GM21737 (cell line): ENCODE results near the gene PCCA.
"Not testable (repeated sequence)": the region's sequence is repeated elsewhere in the genome, so short reads cannot be mapped to it uniquely, and the experiment has no call there.

ENCODE experiments used
- ATAC-seq: cut with Tn5 transposase; IDR thresholded peaks from one replicate; pipeline ENCODE4 v1.9.1; 2021; ENCODE audit warnings: mild to moderate bottlenecking, moderate library complexity; ENCODE audit not compliant: unreplicated experiment

Gene PCCA

DNA sequence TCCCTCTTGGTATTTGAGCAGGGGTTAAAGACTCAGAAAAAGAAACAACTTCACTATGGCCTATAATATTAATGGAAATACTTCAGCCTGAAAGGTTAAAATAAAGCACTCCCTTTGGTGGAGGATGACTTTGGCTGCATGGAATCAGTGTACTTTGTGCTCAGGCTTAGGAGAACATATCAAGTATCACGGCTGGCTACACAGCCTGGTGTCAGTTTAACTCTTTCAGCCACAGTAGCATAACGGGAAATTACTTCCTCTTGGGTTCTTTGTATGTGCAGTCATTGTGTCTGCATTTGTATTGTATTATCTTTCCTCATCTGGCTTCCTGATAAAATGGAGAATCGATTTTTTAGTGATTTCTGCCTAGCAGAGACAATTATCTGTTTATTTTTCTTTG, 260.7 kb downstream of the PCCA start:
- ATAC-seq, result no peak

DNA sequence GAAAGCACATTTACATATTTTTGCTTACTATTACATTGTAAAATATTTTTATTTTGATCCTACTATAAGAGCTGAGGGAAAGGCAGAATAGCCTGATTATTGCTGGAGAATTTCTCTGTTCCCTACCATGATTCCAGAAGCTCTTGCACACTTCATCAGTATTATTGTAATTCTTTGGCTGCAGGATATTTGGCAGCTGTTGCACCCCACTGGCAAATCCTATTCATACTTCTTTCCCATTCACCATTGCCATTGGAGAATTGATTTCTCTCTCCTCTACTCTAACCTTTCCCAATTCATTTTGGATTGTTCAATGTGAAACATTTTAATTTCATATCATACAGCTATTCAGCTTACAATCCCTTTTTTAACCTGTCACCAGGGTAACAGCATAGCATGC, 261.7 kb downstream of the PCCA start:
- ATAC-seq, result no peak

DNA sequence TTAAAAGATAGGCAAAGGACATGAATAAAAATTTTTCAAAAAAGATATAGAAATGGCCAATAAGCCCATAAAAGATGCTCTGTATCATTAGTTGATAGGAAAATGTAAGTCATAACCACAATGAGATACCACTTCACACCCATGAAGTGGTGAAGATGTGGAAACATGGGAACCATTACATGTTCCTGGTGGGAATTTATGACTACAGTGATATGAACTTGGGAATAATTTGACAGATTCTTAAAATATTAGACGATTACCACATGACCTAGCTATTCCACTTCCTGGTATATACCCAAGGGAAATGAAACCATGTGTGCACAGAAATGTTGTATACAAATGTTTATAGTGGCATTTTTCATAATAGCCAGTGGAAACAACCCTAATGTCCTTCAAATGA, 267.5 kb downstream of the PCCA start:
- ATAC-seq, result no peak

DNA sequence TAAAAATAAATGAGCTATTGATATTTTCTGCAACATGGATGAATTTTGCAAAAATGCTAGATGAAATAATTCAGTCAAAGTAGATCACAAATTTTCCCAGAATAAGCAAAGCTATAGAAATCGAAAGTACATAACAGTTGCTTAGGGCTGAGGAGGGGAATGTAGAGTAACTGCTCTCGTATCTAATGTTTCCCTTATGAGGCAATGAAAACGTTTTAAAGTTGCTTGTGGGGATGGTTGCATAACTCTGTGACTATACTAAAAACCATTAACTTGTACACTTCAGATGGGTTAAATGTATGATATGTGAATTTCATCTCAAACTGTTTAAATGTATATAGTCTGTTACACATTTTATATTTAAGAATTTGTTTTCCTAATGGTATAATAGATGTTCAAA, 268.0 kb downstream of the PCCA start:
- ATAC-seq, result no peak

DNA sequence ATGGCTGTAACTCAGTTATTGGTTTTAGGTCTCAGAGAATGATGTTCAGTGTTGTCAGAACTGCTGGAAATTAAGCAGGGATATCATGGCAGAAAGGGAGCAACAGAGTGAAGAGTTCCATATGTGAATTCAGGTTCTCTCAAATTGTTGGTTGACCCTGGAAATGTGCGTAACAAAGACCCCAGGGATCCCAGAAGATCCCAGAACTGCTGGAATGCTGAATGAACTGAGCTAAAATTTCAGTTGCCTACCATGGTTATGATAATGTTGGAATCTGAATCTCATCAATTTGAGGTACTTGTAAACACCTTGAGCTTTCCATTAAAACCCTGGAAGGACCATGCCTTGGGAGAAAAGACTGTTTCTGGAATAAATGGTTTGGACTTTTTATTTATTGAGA, 268.9 kb downstream of the PCCA start:
- ATAC-seq, result no peak

DNA sequence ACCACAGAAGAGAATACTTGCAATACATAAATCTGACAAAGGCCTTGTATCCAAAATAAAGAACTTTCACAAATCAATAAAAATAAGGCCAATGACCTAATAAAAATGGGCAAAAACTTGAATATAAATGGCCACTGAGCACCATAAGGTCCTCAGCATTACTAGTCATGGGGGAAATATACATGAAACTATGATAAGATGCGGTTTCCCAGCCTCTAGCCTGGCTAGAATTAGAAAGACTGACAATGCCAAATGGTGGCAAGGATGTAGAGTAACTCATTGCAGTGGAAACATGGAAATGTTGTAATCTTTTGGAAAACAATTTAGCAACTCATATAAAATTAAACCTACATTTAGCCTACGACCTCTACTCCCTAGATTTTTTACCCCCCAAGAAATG, 272.6 kb downstream of the PCCA start:
- ATAC-seq, result no peak

DNA sequence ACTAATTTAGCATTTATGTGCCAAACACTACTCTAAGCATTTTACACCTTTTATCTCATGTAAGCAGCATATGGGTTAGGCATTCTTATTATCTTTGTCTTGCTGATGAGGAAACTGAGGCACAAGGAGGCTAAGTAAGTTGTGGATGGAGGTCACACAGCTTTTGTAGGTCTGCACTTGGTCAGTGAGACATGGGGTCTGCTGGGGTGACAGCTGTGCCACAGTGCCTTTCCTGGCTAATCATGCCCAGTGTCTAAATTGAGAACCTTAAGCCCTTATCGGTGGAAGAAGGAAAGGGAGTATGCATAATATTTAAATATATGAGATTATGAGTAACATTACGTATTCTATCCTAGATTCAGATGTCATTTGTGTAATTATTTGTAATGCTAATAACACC, 273.5 kb downstream of the PCCA start:
- ATAC-seq, result no peak

DNA sequence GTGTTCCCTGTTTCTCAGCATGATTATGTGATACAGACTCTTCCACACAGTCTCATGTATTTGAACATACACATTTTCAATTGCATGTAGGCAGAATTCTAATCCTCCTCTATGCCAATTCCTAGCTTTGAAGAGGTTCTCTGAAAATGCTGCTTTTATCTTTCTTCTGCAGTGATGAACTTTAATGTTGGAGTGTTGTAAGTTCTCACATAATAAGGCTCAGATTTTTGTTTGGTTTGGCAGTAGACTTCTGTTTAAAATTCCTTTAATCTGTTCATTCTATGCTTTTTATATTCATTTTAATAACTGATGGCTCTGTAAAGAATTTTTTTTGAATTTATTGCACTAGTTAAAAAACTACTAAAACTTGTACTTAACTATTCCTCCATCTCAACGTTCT, 273.9 kb downstream of the PCCA start:
- no peak for ATAC-seq

DNA sequence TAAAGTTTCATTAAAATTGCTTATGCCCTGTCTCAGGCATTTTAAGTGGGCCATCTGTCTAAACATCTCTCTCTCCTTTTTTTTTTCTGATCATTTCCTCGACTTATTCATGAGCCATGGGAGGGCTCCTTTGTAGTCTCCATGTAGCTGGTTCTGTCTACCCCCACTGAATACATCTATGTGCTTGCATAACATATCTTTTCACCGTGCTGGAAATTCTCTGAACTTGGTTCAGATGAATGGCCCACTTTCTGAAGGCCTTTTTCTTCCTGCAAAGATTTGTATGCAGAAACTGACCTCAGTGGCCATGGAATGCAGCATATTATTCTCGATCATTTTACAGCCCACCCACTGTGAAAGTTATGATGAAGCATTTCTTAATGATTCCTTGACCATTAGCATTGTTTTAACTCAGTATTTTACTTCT, 274.4 kb downstream of the PCCA start:
- ATAC-seq, result no peak

DNA sequence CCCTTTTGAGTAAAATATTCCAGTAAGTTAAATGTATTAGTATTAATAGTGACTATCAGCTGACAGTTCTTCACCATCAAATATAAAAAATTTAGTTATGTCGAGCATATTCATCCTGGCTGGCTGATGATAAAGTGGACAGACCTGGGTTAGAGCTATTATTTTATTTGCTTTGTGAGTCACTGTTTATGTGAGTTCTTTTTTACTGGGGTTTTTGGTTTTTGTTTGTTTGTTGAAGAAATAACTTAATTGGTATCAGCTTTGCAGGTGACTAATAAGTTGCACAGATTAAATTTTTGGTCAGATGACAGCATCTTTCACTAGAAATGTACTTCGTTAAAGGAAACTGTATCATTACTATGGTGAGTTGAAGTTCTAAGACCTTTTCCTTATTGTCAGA, 275.0 kb downstream of the PCCA start:
- no peak for ATAC-seq

DNA sequence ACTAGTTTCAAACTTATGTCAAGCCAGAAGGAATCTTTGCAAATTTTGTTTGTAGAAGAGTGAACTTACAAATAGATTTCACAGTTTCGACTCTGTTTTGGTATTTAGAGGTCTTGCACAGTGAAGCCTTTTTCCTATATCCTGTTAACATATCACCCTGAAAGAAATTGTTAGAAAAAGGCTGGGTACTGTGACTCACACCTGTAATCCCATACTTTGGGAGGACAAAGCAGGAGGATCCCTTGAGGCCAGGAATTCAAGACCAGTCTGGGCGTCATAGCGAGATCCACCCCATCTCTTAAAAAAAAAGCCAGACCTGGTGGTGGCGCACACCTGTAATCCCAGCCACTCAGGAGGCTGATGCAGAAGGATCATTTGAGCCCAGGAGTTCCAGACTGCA, 275.7 kb downstream of the PCCA start:
- no peak for ATAC-seq

DNA sequence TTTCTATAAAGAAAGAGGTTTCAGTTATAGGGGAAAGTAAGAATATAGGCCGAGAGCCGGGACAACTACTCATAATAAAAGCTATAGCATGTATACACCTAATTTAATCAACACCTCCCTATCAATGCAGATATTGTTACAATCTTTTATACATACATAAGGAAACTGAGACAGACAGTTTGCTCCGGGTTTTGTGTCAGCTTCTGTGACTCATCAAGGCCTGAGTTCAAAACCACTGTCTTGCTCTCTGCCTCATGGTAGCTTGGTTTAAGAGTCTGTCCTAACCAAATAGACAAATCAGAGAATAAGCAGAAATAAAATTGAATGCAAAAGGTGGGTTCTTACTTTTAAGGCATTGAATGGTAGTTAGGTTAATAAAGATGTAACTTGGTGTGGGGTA, 276.8 kb downstream of the PCCA start:
- no peak for ATAC-seq

DNA sequence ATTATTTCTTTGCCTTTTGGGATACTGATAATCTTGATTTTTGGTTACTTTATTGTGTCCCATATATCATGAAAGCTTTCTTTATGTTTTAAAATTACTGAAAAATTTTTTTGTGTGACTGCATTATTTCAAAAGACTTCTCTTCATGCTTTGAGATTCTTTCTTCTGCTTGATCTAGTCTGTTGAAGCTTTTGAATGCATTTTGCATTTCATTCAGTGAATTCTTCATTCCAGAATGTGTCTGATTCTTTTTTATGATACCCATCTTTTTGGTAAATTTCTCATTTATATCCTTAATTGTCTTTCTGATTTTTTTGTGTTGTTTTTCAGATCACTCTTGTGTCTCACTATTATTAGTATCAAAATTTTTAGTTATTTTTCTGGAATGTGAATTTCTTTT, 289.6 kb downstream of the PCCA start:
- no peak for ATAC-seq

DNA sequence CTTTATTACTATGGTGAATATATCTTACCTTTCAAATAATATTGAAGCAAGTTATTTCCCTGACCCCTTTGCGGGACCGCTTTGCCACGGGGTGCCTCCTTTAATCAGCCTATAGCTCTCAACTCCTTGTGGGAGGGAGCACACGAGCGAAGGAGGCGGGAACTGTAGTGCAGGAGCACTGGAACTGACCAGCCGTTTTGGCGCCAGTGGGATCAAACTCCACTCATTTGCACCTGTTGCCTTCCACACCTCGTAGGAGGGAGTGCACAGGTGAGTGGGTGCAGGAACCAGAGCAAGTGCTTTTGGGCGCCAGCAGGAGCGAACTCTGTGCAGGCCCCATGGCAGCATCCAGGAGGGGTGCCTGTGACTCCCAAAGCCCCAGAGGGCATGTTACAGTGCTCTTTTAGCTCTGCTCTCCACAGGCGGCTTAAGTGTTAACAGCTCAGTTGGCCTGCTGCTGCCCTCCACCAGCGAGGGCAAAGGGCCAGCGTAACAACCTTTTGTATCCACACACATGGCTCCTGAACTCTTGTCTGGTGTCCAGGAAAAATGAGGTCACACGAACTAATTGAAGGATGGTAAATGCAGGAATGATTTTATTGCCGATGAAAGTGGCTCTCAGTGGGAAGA, 292.8 kb downstream of the PCCA start:
- no peak for ATAC-seq

DNA sequence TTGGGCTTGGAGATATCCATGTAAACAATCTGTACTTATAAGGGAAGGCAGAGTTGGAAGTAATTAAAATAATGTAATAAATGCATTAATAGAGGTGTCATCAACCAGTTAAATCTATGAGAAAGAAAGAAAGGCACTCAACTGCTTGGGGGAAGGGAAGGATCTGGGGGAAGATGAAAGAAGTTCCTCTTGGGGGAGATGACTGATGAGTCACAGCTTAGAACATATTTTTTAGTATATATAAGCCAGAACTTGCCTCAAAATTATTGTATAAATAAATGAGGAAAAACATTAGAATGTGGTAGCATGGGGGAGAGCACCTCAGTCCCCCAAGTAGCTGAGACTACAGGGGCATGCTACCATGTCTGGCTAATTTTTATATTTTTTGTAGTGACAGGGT, 293.9 kb downstream of the PCCA start:
- no peak for ATAC-seq

DNA sequence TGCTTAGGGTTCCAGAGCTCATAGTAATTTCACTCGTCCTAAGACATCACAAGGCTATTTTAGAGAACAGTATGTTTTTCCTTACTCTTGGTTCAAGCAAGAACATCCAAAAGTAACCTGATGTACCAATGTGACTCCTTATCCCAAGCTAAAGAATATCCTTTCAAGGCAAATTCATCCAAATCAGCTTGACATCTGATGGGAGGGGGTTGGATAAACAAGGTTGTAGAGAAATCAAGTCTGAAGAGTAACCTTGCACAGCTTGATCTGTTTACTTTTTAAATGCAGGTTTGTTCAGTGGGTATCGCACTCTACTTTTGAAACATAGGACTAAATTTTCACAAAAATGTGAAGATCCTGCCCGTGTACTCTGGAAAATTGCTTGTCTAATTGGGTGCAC, 298.5 kb downstream of the PCCA start:
- ATAC-seq, result no peak

DNA sequence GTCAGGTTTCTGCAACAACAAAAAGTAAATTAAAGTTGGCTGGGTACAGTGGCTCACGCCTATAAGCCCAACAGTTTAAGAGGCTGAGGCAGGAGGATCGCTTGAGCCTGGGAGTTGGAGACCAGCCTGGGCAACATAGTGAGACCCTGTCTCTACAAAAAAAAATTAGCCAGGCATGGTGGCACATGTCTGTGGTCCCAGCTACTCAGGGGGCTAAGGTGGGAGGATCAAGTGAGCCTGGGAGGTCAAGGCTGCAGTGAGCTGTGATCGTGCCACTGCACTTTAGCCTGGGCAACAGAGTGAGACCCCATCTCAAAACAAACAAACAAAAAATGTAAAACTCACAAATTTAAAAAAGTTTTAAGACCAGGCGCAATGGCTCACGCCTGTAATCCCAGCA, 299.3 kb downstream of the PCCA start:
- not testable (repeated sequence) for ATAC-seq

DNA sequence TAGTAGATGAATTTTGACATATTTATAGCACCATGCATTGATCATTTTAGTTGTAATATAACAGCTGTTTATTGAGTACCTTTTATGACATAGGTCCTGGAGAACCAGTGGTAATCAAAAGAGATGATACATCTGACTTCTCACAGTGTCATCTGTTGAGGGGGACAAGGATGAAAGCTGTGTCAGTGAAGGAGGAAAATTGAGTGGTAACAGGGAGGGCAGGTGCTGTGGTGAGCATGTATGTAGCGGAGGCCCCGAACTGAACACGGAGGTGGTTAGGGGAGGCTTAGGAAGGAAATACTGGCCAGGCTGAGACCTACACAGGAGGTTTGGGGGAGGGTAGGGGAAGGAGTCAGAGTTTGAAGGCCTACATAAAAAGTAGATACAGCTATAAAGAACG, 300.0 kb downstream of the PCCA start:
- ATAC-seq, result no peak

DNA sequence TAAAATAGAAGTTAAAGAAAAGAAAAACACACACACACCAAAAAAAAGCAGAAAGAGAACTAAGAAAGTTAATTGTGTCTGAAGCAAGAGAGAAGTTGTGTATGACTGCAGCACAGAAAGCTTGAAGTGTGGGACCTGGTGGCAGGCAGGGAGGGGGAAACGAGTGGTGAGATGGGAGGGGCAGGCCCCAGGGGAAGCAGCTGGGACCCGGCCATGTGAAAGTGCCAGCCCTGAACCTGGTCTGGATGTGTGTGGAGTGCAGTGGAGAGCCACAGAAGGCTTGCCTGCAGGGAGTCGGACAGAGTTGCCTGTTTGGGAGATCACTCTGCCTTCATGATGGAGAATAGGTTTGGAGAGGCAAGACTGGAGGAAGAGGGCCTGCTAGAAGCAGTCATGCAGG, 300.7 kb downstream of the PCCA start:
- no peak for ATAC-seq

DNA sequence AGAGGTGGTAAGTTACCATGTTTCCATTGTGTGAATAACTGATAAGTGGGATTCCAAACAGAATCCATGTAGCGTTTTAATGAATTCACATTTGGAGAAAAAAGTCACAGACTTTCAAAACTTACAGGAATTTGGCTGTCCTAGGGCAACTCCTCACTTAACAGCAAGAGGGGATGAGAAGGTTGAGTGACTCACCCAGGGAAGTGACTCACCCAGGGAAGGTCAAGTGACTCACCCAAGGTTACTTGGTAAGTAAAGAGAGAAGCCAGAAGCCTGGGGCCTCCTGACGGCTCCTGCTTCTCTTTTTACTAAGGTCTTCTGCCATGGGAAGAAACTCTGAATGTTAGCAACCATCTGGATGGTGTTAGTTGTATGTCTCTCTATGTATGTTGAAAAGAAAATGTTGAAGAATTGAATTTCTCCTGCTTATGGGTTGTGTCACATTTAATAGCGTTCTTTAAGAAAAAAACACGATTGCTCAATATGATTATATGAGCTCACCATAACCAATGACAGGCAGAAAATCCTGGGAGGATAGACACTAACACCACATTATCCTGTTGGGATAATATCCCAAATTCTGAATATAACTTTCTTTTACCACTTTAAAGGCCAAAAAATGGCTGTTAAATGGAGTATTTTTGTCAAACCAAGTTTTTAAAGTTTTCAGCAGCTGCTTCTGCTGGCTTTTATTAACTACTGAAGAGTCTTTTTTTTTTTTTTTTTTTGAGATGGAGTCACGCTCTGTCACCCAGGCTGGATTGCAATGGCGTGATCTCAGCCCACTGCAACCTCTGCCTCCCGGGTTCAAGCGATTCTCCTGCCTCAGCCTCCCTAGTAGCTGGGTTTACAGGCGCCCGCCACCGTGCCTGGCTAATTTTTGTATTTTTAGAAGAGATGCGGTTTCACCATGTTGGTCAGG, 304.1 kb downstream of the PCCA start:
- no peak for ATAC-seq

DNA sequence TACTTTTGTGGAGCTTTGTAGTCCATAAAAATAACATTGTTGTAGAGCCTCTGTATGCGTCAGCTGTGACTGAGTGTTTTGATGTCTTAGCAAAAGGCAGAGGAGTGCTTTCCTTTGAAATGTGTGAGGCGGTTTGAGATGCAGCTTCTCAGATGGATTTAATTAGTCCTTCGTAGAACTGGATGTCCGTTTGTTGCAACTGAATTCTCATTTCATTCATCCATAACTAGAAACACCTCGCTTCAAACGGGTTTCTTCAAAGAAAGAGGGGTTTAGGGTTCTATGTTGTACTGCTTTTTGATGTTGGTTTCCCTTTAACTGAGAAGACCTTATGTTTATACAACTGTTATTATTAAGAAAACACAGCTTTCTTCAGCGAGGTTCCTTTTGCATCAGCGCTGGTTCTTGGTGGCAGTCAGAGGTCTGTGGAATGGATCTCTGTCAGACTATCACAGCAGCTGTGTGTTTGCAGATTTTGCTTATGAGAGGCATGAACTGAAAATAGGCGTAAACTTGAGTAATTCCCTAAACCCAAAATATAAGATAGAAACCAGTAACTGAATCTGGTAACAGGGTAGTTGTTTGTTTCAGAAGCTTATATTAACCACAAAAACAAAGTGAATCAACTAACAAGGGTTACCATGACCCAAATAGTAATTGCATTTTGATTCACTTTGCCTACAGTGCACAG, 305.3 kb downstream of the PCCA start:
- ATAC-seq, result peak; percentile 91
